ENCODE measurements around the gene TIAM2.

TIAM2 gene

DNA sequence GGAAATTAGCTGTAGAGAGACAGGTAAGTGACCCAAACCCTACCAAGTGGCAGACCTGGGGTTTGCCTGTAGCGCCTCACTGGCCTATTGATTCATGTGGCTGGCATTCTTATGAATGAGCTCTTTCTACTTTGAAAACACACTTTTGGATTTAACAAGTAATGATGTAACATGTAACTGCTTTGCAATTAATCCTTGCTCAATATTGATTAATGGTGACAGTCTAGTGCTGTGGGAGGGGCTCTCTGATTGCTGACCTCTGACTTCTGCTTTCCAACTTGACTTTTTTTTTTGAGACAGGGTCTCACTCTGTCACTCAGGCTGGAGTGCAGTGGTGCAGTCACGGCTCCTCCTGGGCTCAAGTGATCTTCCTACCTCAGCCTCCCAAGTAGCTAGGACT is 82.7 kb downstream of the TIAM2 start:
- TF ChIP-seq, protein P1, sequence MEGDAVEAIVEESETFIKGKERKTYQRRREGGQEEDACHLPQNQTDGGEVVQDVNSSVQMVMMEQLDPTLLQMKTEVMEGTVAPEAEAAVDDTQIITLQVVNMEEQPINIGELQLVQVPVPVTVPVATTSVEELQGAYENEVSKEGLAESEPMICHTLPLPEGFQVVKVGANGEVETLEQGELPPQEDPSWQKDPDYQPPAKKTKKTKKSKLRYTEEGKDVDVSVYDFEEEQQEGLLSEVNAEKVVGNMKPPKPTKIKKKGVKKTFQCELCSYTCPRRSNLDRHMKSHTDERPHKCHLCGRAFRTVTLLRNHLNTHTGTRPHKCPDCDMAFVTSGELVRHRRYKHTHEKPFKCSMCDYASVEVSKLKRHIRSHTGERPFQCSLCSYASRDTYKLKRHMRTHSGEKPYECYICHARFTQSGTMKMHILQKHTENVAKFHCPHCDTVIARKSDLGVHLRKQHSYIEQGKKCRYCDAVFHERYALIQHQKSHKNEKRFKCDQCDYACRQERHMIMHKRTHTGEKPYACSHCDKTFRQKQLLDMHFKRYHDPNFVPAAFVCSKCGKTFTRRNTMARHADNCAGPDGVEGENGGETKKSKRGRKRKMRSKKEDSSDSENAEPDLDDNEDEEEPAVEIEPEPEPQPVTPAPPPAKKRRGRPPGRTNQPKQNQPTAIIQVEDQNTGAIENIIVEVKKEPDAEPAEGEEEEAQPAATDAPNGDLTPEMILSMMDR (IDR thresholded peaks at IDR 0.05; ENCODE audit: low read depth, low read length) = no peak
- DNase-seq (ENCODE audit: low read depth in 2 of 2) = no peak
- no peak overlapping the region for H3K4me3 ChIP-seq (replicated peaks in 1 of 2; ENCODE audit: low read depth in 2 of 2, low read length in 2 of 2)

DNA sequence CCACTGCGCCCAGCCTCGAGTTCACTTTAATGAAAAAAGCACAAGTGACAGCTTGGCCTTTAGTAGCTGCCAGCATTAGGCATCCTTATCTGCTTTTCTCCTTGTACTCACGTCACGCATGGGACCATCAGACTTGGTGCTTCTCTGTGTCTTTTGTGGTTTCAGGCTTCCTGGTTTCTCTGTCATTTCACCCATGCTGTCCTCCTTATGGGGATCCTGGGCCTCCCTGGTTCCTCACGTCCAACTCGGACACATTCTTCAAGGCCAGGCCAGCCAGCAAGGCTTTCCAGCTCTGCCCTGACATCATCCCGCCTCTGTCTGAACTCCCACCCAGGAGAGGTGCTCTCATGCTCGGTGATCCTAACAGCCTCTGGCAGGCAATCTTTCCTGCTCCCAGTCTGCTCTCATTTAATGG is 83.2 kb downstream of the TIAM2 start:
- no peak for DNase-seq (ENCODE audit: low read depth in 2 of 2)
- TF ChIP-seq, protein P1 (IDR thresholded peaks at IDR 0.05; ENCODE audit: low read depth, low read length) = no peak
- H3K4me3 ChIP-seq (replicated peaks in 1 of 2; ENCODE audit: low read depth in 2 of 2, low read length in 2 of 2) = no peak overlapping the region

DNA sequence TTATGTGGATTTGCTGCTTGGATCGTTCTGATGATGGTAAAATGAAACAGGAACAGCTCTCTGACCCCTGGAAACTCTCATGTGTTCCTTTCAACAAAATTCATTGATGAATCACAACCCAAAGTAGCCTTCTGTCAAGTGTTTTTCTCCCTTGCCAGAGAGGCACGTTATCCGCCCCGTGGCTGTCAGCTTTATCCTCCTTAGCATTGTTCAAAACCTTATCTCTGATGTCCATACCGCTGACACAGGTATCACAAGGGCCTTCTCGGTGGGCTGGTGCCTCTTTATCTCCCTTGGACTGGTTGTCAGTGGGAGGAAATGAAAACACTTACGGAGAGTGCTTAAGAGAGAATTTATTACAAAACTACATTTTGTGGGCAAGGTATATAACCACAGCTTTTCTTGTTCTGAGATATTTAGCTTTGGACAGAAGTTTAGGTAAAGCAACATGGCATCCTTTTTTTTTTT is 84.9 kb downstream of the TIAM2 start:
- DNase-seq (ENCODE audit: low read depth in 2 of 2) = no peak
- no peak overlapping the region for H3K4me3 ChIP-seq (replicated peaks in 1 of 2; ENCODE audit: low read depth in 2 of 2, low read length in 2 of 2)
- TF ChIP-seq, protein P1 (IDR thresholded peaks at IDR 0.05; ENCODE audit: low read depth, low read length) = no peak

DNA sequence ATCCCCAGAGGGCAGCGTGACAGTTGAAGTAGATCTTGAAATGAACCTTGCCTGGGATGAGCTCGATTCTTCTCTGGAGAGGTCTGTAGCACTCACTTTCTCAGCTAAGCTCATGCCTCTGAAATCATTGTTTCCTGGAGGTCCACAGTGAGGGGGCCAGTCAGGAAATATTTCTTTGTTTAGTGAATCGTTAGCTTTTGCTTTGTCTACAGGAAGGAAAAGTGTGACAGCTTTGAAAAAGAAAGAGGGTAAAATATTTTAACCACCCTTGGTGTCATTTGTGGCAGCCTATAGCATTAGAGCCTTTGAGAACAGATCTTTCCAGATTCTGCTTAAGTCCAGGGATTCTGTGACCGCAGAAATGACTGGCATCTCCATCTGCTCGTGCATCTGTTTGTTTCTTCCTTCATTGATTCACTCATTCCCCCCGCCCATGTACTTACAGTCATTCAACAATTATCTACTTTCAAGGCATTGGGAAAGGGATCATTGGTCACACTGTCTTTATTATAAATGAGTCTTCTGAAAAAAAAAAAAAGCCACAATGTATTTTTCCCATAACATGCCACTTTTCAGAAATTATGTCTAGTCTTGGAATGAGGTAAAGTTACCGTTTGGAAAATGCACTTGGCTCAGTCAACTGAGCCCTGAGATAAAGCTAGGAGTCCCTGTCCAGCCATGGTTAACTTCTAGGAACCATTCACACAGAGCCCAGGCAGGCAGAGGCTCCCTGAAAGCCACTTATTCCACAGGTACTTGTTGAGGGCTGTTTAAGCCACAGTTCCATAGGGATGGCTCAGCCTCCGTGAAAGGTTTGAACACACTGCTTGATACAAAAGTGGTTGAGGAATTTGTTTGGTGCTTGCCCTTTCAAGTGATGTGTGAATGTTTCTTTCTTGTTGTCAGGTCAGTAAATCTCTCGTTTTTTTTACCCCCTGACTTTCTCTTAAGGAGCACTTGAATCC is 86.0 kb downstream of the TIAM2 start:
- no peak overlapping the region for H3K4me3 ChIP-seq (replicated peaks in 1 of 2; ENCODE audit: low read depth in 2 of 2, low read length in 2 of 2)

DNA sequence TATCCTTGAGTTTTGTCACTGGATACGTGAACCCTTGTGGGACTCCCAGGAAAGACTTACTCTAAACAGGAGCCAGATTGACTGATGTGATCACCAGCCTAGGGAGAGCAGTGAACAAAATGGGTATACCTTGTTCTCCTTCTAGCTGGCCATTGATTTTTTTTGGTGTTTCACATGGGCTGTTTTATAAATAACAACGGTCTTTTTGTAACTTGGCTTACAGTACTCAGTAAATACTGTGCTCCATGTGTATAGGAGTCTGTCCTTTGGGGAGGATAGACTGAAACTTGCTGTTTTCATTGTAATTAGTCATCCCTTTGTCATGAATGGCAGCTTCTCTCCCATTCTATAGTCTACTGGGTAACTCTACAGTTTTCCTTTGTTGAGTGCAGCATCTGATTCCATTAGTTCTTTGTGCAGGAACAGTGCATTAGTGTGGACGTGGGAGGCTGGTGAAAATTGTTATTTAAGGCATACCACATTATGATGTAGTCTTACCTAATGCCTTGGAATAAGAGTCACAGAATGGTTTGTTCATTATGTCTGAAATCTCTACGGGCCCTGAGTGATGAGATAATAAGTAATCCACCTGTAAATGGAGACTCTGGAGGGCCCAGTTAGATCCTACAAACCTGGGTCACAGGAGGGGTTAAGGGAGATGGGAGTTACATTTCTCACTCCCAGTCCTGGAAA is 89.5 kb downstream of the TIAM2 start:
- DNase-seq (ENCODE audit: low read depth in 2 of 2) = peak in 1 of 2 donors; percentile 64
- TF ChIP-seq, protein P1 (IDR thresholded peaks at IDR 0.05; ENCODE audit: low read depth, low read length) = no peak
- no peak overlapping the region for H3K4me3 ChIP-seq (replicated peaks in 1 of 2; ENCODE audit: low read depth in 2 of 2, low read length in 2 of 2)

More for the DNA sequence above, 86.0 kb downstream of the TIAM2 start:
- no peak for DNase-seq (ENCODE audit: low read depth in 2 of 2)
- TF ChIP-seq, protein P1 (IDR thresholded peaks at IDR 0.05; ENCODE audit: low read depth, low read length) = no peak

DNA sequence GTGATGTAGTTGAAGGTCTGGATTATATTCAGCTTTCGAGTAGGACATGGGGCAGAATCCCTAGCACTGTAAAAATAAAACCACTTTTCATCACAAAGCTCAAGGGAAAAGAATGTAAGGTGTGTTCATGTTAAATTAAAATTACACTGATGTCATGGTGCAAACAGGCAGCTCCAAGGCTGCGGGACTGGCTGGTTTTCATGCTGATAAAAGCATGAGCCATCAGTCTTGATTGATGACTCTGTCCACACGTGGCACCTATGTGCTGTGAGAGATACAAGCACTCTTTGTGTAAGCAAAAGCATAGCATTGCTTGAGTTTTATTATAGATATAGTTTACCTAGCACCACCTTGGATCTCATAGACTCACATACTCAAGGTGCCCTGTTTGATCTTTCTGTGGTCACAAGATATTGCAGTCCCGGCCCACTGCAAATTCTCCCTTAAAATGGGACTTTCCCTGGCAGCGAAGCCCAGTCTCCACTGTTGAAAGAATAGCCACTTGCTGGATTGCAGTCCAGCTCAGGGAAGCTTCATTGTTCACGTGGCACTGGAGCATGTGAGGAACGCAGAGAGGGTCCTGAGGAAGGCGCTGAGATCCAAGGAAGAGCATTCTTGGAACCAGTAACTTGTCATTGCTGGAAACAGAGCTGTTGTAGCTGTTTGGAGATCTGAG is 90.6 kb downstream of the TIAM2 start:
- TF ChIP-seq, protein P1 (IDR thresholded peaks at IDR 0.05; ENCODE audit: low read depth, low read length) = no peak
- peak in 1 of 2 donors; percentile 31 for DNase-seq (ENCODE audit: low read depth in 2 of 2)

More for the DNA sequence above, 90.6 kb downstream of the TIAM2 start:
- H3K4me3 ChIP-seq (replicated peaks in 1 of 2; ENCODE audit: low read depth in 2 of 2, low read length in 2 of 2) = no peak overlapping the region

Measured in cardiac fibroblast (primary cell).